DMS79 treated with DMSO at 0.1 percent for 48 hours (cell line): ENCODE results near the gene THNSL1.
"Not testable (repeated sequence)": the region's sequence is repeated elsewhere in the genome, so short reads cannot be mapped to it uniquely, and the experiment has no call there.

Source experiments
- DNase-seq: peaks from one replicate; lab custom pipeline; 2025; lab: John Stamatoyannopoulos, UW

Gene THNSL1

GRCh38 chr10:25011591-25011990, 4.8 kb upstream of the THNSL1 start:
- DNase-seq, result not testable (repeated sequence)

DNA sequence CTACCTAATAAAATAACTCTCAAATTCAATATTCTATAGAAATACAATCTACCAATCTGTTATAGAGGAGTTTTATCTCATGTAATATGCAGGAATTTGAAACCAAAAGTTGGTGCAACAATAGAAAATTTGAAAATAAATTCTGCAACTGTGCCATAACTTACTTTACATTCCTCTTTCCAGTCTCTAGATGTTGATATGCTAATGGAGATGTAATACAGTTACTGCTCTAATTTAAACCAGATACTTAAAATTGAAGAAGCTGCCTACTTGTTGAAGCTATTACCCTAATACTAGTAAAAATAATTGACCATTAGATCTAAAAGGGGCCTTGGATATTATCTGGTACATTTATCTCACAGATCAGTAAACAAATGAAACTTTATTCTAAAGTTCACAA, 1.8 kb upstream of the THNSL1 start:
- DNase-seq, result no peak

- peak; percentile 76 for DNase-seq
Observed at GRCh38 chr10:25015828-25016375, 510 bp upstream of the THNSL1 start, which contains the start of gene ENKUR. Gene ENKUR (minus strand): TSS chr10:25016158. CDS start chr10:25015936, 222 bp downstream.

GRCh38 chr10:25017154-25017590, 760 bp downstream of the THNSL1 start:
- DNase-seq, result peak; percentile 38

GRCh38 chr10:25017661-25018060, 1.2 kb downstream of the THNSL1 start:
- DNase-seq, result no peak

DNA sequence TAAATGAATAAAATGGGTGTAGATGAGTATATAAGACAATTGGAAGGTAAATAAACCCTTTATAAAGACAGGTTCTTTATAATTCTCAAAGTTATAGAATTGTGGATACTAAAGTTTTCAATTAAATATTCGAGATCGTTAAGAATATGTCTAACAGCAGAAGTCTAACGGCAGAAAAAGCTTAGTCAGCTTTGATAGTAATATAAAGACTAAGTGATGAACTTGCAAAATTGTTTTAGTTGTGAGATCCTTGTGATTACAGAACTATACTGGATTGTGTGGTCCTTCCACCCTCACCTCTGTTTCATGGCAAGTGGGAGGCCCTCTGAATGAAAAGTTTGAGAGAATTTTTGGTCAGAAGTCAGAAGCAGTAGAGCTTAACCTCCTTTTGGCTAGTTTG, 2.3 kb downstream of the THNSL1 start:
- DNase-seq, result no peak

DNA sequence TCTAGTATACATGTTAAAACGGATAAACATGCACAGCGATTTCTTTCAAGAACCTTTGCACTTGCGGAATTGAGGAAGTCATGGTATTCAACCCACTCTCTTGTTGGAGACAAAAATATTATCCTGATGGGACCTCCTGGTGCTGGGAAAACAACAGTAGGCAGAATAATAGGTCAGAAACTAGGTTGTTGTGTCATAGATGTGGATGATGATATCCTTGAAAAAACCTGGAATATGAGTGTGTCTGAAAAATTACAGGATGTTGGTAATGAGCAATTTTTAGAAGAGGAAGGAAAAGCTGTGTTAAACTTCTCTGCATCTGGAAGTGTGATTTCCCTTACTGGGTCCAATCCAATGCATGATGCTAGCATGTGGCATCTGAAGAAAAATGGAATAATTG, 6.9 kb downstream of the THNSL1 start:
- no peak for DNase-seq

GRCh38 chr10:25024528-25024927, 8.1 kb downstream of the THNSL1 start:
- no peak for DNase-seq

DNA sequence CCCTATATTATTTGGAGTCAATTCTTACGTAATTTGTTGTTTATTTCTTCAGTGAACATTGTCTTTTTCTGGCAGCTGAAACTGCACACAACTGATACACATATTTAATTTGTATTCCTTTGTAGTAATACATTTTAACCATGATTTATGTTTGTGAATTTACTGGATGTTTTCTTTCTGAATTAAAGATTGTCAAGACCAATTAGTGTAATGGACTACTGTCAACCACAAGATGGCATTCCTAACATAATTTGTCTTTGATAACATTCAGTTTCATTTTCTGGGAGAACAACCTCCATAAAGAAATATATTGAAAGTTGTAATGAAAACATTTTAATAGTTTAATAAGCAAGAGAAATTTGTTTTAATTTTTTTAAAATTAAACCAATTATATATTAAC, 10.1 kb downstream of the THNSL1 start:
- DNase-seq, result peak; percentile 45

- DNase-seq, result no peak
Observed at GRCh38 chr10:25028711-25029110, 12.3 kb downstream of the THNSL1 start.

DNA sequence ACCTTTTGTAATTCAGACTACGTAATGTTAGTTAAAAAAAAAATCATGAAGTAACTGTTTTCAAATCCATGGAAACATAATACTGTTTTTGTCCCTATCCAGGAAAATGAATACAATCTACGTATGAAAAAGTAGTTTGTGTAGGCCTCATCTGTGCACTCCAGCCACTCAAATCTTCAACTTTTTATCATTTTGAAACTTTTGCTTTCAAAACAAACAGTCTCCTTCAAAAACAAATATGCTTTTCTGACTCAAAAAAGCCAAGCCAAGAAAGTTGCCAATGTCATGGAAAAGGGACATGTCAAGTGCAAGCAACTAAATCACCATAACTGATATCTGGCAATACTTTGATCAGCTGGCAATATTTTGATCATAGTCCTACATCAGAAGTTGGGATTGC, 13.1 kb downstream of the THNSL1 start:
- no peak for DNase-seq

GRCh38 chr10:25036381-25036780, 20.0 kb downstream of the THNSL1 start:
- no peak for DNase-seq

DNA sequence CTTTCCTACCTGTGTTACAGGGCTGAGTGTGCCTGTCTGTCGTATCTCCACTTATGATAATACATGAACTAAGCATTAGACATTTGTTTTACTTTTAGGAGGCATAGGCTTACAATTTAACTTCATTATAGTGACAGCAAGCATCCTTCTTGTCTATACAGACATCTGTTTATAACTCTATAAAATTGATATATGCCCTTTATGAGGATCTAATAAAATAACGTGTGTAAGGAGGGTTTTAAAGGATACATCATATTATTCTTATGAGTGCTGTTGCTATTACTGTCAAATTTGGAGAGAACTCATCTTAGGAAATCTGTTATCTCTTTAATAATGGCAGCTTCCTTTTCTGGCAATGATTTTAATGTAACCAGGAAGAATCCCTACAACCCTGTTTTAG, 21.9 kb downstream of the THNSL1 start:
- no peak for DNase-seq

- no peak for DNase-seq
Observed at GRCh38 chr10:25039531-25039930, 23.1 kb downstream of the THNSL1 start.

- no peak for DNase-seq
Observed at GRCh38 chr10:25046641-25047040, 30.2 kb downstream of the THNSL1 start.

DNA sequence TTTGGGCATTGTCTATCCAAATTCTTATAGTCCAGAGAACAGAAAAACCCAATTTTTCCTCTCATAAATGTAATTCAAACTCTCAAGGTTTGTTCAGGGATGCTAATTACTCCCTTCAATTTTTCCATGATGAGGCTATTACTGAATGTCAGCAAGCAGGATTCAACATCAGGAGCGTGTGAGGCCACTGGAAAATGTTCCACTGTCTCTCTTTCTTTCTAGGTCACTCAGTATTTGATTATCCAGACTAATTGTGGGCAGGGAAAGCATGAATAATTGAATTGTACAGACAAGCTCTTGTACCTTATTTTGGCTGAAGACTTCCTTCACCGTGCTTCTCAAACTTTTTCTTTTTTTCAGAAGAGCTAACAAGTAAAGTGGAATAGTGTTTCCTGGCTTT, 30.7 kb downstream of the THNSL1 start:
- DNase-seq, result peak; percentile 3

GRCh38 chr10:25047591-25048301, 31.3 kb downstream of the THNSL1 start:
- no peak for DNase-seq

GRCh38 chr10:25048450-25048849, 32.0 kb downstream of the THNSL1 start:
- no peak for DNase-seq

GRCh38 chr10:25049966-25050365, 33.6 kb downstream of the THNSL1 start:
- no peak for DNase-seq

DNA sequence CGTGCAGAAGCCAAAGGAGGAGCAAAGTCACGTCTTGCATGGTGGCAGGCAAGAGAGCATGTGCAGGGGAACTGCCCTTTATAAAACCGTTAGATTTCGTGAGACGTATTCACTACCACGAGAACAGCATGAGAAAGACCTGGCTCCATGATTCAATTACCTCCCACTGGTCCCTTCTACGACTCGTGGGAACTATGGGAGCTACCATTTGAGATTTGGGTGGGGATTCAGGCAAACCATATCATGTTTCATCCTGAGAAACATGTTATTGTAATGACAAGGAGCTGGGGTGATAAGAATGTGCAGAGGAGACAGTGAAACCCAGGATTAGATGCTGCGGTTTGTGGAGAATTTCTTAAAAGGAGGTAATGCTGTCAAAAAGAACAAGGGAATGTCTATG, 34.0 kb downstream of the THNSL1 start:
- DNase-seq, result no peak

- DNase-seq, result no peak
Observed at GRCh38 chr10:25052012-25052411, 35.6 kb downstream of the THNSL1 start.

DNA sequence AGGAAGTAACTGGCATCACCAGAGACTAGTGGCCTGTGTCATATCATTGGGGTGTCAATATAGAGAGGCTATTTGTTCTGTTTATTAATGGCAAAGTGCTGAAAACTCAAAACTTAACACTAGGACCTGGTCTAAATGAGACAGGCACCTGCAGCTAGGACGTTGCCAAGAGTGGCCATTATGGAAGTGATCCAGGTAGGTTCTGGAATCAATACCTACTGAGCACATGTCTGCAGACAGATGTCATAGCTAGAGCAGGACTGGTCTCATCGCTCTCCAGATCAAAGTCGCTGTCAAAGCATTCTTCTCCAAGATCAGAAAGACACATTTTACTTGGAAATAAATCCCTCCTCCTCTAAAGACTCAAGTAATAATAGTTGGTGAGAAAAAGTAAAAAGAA, 40.3 kb downstream of the THNSL1 start:
- DNase-seq, result no peak

GRCh38 chr10:25057886-25058285, 41.5 kb downstream of the THNSL1 start:
- DNase-seq, result no peak

- DNase-seq, result no peak
Observed at GRCh38 chr10:25059990-25060389, 43.6 kb downstream of the THNSL1 start.
